ENCODE data around the gene CAPN6.

The CAPN6 gene

DNA sequence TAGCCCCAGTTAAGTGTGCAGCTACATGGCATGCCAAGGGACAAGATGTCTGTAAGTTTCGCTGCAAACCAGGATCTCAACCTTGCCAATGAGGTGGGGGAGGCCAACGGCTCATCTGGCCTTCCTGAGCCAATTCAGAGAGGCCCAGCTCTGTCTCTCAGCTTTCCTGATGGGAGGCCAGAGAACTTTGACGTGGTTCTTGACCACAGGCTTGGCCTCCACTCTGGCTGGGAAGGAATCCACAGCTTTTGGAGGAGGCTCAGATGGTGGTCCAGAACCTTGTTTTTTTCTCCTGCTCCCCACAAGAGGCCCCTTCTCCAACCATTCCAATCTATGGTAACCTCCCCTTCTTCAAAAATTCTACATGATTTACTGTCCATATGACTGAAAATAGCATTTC, 9.8 kb downstream of the CAPN6 start:
- no peak overlapping the region for H3K4me3 ChIP-seq (replicated peaks; ENCODE audit: insufficient read depth, low read length)
- no peak for TF ChIP-seq GABPA (IDR thresholded peaks at IDR 0.05; ENCODE audit: low read depth)
- TF ChIP-seq, protein P1, sequence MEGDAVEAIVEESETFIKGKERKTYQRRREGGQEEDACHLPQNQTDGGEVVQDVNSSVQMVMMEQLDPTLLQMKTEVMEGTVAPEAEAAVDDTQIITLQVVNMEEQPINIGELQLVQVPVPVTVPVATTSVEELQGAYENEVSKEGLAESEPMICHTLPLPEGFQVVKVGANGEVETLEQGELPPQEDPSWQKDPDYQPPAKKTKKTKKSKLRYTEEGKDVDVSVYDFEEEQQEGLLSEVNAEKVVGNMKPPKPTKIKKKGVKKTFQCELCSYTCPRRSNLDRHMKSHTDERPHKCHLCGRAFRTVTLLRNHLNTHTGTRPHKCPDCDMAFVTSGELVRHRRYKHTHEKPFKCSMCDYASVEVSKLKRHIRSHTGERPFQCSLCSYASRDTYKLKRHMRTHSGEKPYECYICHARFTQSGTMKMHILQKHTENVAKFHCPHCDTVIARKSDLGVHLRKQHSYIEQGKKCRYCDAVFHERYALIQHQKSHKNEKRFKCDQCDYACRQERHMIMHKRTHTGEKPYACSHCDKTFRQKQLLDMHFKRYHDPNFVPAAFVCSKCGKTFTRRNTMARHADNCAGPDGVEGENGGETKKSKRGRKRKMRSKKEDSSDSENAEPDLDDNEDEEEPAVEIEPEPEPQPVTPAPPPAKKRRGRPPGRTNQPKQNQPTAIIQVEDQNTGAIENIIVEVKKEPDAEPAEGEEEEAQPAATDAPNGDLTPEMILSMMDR (IDR thresholded peaks at IDR 0.05; ENCODE audit: insufficient read depth, low read length): no peak
- TF ChIP-seq, protein P2, sequence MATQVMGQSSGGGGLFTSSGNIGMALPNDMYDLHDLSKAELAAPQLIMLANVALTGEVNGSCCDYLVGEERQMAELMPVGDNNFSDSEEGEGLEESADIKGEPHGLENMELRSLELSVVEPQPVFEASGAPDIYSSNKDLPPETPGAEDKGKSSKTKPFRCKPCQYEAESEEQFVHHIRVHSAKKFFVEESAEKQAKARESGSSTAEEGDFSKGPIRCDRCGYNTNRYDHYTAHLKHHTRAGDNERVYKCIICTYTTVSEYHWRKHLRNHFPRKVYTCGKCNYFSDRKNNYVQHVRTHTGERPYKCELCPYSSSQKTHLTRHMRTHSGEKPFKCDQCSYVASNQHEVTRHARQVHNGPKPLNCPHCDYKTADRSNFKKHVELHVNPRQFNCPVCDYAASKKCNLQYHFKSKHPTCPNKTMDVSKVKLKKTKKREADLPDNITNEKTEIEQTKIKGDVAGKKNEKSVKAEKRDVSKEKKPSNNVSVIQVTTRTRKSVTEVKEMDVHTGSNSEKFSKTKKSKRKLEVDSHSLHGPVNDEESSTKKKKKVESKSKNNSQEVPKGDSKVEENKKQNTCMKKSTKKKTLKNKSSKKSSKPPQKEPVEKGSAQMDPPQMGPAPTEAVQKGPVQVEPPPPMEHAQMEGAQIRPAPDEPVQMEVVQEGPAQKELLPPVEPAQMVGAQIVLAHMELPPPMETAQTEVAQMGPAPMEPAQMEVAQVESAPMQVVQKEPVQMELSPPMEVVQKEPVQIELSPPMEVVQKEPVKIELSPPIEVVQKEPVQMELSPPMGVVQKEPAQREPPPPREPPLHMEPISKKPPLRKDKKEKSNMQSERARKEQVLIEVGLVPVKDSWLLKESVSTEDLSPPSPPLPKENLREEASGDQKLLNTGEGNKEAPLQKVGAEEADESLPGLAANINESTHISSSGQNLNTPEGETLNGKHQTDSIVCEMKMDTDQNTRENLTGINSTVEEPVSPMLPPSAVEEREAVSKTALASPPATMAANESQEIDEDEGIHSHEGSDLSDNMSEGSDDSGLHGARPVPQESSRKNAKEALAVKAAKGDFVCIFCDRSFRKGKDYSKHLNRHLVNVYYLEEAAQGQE (IDR thresholded peaks at IDR 0.05; ENCODE audit: insufficient replicate concordance, low read depth): no peak
- no peak overlapping the region for H3K27ac ChIP-seq (replicated peaks)
- no peak for DNase-seq (ENCODE audit: low read depth in 1 of 2, low spot score in 1 of 2)
- H3K27me3 ChIP-seq (ENCODE audit: insufficient read depth, poor library complexity, severe bottlenecking): no peaks in the 10 kb centered on the region

DNA sequence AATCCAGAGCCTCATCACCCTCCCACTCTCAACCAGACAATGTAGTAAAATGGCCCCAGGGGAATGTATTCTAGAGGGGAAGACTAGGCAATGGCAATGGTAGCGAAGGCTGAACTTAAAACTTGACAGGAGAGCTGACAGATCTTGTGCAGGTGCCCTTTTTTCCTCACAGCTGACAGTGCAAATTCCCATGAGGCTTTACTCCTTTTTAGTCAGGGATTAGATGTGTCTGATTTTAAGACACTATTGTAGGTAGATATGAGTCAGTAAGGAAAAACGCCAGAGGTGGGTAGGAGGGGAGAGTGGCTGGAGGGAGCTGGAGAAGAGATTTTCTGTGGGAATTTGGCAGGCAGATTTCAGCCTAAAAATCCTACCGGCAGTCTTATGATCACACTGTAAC, 10.7 kb downstream of the CAPN6 start:
- no peaks in the 10 kb centered on the region for H3K27me3 ChIP-seq (ENCODE audit: insufficient read depth, poor library complexity, severe bottlenecking)
- H3K4me3 ChIP-seq (replicated peaks; ENCODE audit: insufficient read depth, low read length): no peak overlapping the region
- no peak for DNase-seq (ENCODE audit: low read depth in 1 of 2, low spot score in 1 of 2)
- TF ChIP-seq POLR2AphosphoS5 (IDR thresholded peaks at IDR 0.05; ENCODE audit: low read depth) (no peak), SPI1 (IDR thresholded peaks at IDR 0.05; ENCODE audit: borderline replicate concordance, low read depth) (no peak), GABPA (IDR thresholded peaks at IDR 0.05; ENCODE audit: low read depth) (no peak)
- TF ChIP-seq, protein P2 (IDR thresholded peaks at IDR 0.05; ENCODE audit: insufficient replicate concordance, low read depth): no peak
- TF ChIP-seq, protein P1 (IDR thresholded peaks at IDR 0.05; ENCODE audit: insufficient read depth, low read length): no peak
- no peak overlapping the region for H3K27ac ChIP-seq (replicated peaks)

DNA sequence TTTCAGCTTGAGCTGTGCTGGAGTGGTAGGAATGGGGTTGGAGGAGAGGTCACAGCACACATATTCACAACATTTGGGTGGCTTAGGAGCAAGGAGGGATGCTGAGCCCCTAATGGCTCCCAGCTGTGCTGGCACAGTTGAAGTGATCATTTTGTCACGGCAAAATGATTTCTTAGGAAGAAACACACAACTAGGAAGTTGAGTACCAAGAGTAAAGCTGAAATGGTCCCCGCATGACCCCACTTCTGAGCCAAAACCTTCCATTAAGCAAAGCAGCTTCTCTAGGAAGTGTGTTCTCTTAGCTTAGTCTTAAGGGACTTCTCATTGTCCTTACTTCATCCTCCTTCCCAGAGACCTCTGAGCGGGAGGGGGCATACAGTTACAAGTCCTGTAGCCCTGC, 12.6 kb downstream of the CAPN6 start:
- no peak overlapping the region for H3K27ac ChIP-seq (replicated peaks)
- TF ChIP-seq, protein P2 (IDR thresholded peaks at IDR 0.05; ENCODE audit: insufficient replicate concordance, low read depth): no peak
- TF ChIP-seq, protein P1 (IDR thresholded peaks at IDR 0.05; ENCODE audit: insufficient read depth, low read length): no peak
- TF ChIP-seq GABPA (IDR thresholded peaks at IDR 0.05; ENCODE audit: low read depth): no peak
- TF ChIP-seq POLR2AphosphoS5 (IDR thresholded peaks at IDR 0.05; ENCODE audit: low read depth): no peak
- TF ChIP-seq SPI1 (IDR thresholded peaks at IDR 0.05; ENCODE audit: borderline replicate concordance, low read depth): no peak
- no peak for DNase-seq (ENCODE audit: low read depth in 1 of 2, low spot score in 1 of 2)
- no peaks in the 10 kb centered on the region for H3K27me3 ChIP-seq (ENCODE audit: insufficient read depth, poor library complexity, severe bottlenecking)
- H3K4me3 ChIP-seq (replicated peaks; ENCODE audit: insufficient read depth, low read length): no peak overlapping the region
